HepG2 (cell line): Measurements from ENCODE around the gene FAM174A. TPM values are rescaled to one million over a fixed set of nuclear protein-coding genes. Genes with fewer than 3 reads are reported as not detected.

Source experiments
- GATA4 ChIP-seq: sonication (generic); IDR thresholded peaks from 2 replicates; pipeline ENCODE4 v1.6.1; 2016; ENCODE audit warnings: antibody characterized with exemption, low read depth, borderline replicate concordance
- HNF4G ChIP-seq, 2 experiments: sonication (generic) in 1 of 2; formaldehyde crosslinking in 1 of 2; IDR thresholded peaks; 2 replicates each; pipeline versions ENCODE4 v1.4.0 to v1.6.1; 2011 to 2020; ENCODE audit warnings: borderline replicate concordance in 2 of 2, low read depth in 2 of 2, mild to moderate bottlenecking in 2 of 2, low read length in 1 of 2, missing genetic modification reagents in 1 of 2, moderate library complexity in 1 of 2
- KDM4B ChIP-seq: sonication (generic); formaldehyde crosslinking; IDR thresholded peaks from 2 replicates; pipeline ENCODE4 v1.4.0; 2020; ENCODE audit warnings: missing genetic modification reagents
- KLF13 ChIP-seq: sonication (generic); formaldehyde crosslinking; IDR thresholded peaks from 2 replicates; pipeline ENCODE4 v1.4.0; 2020; ENCODE audit warnings: mild to moderate bottlenecking, missing genetic modification reagents
- MLX ChIP-seq: IDR thresholded peaks from 2 replicates; pipeline ENCODE4 v1.6.1; 2016
- NFIB ChIP-seq: sonication (generic); formaldehyde crosslinking; IDR thresholded peaks from 2 replicates; pipeline ENCODE4 v1.9.0; 2021; ENCODE audit warnings: missing genetic modification reagents, mild to moderate bottlenecking, borderline replicate concordance
- POLR2AphosphoS5 ChIP-seq: IDR thresholded peaks from 2 replicates; pipeline ENCODE4 v1.6.1; 2012; ENCODE audit warnings: low read depth, low read length
- ZFP62 ChIP-seq: sonication (generic); formaldehyde crosslinking; IDR thresholded peaks from 2 replicates; pipeline ENCODE4 v1.4.0; 2020; ENCODE audit warnings: missing genetic modification reagents
- ZNF484 ChIP-seq: sonication (generic); formaldehyde crosslinking; IDR thresholded peaks from 2 replicates; pipeline ENCODE4 v1.5.1; 2020; ENCODE audit warnings: mild to moderate bottlenecking, low read depth, missing genetic modification reagents, borderline replicate concordance
- ZNF710 ChIP-seq: sonication (generic); formaldehyde crosslinking; IDR thresholded peaks from 2 replicates; pipeline ENCODE4 v1.5.0; 2020; ENCODE audit warnings: mild to moderate bottlenecking, missing genetic modification reagents, borderline replicate concordance
- ZSCAN29 ChIP-seq: sonication (generic); formaldehyde crosslinking; conservative IDR thresholded peaks from 2 replicates; pipeline ENCODE4 v1.4.0; 2020; ENCODE audit warnings: mild to moderate bottlenecking, missing genetic modification reagents
- ZSCAN30 ChIP-seq: sonication (generic); formaldehyde crosslinking; IDR thresholded peaks from 2 replicates; pipeline ENCODE4 v1.5.0; 2020; ENCODE audit warnings: mild to moderate bottlenecking, missing genetic modification reagents
- polyA plus RNA-seq, 8 experiments: library from polyadenylated mRNA; depleted of rRNA in 3 of 8; stranded (reverse) in 7 of 8; unstranded in 1 of 8; fragments of >200 nt; fragmentation: Illumina TruSeq in 4 of 8; extraction: Trizol in 4 of 8; gene quantifications; 2 replicates each; pipeline versions ENCODE4 v1.2.1 to v1.2.3, GENCODE V29; 2011 to 2016; ENCODE audit warnings: low read depth in 4 of 8, missing spikeins in 1 of 8, mixed read lengths in 1 of 8; ENCODE audit not compliant: insufficient read depth in 1 of 8
- total RNA-seq, 5 experiments: library from RNA; depleted of rRNA; stranded (reverse); fragments of >200 nt; fragmentation: Illumina TruSeq; extraction: Trizol; gene quantifications; 2 replicates each; pipeline ENCODE4 v1.2.3, GENCODE V29; 2016; ENCODE audit warnings: low read depth in 1 of 5
- TF ChIP-seq, protein P1 (sequence below): sonication (generic); formaldehyde crosslinking; IDR thresholded peaks from 2 replicates; pipeline ENCODE4 v1.4.0; 2020; ENCODE audit warnings: missing genetic modification reagents, mild to moderate bottlenecking, borderline replicate concordance
- TF ChIP-seq, protein P2 (sequence below): sonication (generic); formaldehyde crosslinking; IDR thresholded peaks from 2 replicates; pipeline ENCODE4 v1.4.0; 2020; ENCODE audit warnings: missing genetic modification reagents
- TF ChIP-seq, protein P3 (sequence below): IDR thresholded peaks from 2 replicates; pipeline ENCODE4 v1.6.1; 2016
- TF ChIP-seq, protein P4 (sequence below): sonication (generic); formaldehyde crosslinking; IDR thresholded peaks from 2 replicates; pipeline ENCODE4 v1.4.0; 2020; ENCODE audit warnings: mild to moderate bottlenecking, low read depth, missing genetic modification reagents

FAM174A gene
- total and polyA plus RNA-seq, 2 of the 13 experiments (the other 11 are each of a cell fraction or from before 2014, with no cell fraction given), result 6.8 to 7.8 TPM

- TF ChIP-seq HNF4G (IDR thresholded peaks at IDR 0.05; ENCODE audit: borderline replicate concordance, low read depth, low read length) (no peak), HNF4G (CRISPR knock-in tag; IDR thresholded peaks at IDR 0.05; ENCODE audit: borderline replicate concordance, low read depth) (no peak), MLX (CRISPR knock-in tag) (no peak), ZNF710 (CRISPR knock-in tag) (no peak), POLR2AphosphoS5 (peak; percentile 96), ZSCAN29 (no peak), KDM4B (no peak; the same call in 1 of the 2 replicates), ZFP62 (no peak), KLF13 (CRISPR knock-in tag) (no peak), ZNF484 (CRISPR knock-in tag) (no peak), GATA4 (peak; percentile 41; the same call in 1 of the 2 replicates), ZSCAN30 (CRISPR knock-in tag) (no peak), NFIB (CRISPR knock-in tag) (no peak)
- TF ChIP-seq, protein P1, sequence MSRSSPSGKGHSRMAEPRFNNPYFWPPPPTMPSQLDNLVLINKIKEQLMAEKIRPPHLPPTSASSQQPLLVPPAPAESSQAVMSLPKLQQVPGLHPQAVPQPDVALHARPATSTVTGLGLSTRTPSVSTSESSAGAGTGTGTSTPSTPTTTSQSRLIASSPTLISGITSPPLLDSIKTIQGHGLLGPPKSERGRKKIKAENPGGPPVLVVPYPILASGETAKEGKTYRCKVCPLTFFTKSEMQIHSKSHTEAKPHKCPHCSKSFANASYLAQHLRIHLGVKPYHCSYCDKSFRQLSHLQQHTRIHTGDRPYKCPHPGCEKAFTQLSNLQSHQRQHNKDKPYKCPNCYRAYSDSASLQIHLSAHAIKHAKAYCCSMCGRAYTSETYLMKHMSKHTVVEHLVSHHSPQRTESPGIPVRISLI, result no peak
- TF ChIP-seq, protein P2, sequence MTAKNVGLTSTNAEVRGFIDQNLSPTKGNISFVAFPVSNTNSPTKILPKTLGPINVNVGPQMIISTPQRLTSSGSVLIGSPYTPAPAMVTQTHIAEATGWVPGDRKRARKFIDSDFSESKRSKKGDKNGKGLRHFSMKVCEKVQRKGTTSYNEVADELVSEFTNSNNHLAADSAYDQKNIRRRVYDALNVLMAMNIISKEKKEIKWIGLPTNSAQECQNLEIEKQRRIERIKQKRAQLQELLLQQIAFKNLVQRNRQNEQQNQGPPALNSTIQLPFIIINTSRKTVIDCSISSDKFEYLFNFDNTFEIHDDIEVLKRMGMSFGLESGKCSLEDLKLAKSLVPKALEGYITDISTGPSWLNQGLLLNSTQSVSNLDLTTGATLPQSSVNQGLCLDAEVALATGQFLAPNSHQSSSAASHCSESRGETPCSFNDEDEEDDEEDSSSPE, result 0 out of 2 replicates have a peak, but pooled peaks have one; percentile 34
- TF ChIP-seq, protein P3, sequence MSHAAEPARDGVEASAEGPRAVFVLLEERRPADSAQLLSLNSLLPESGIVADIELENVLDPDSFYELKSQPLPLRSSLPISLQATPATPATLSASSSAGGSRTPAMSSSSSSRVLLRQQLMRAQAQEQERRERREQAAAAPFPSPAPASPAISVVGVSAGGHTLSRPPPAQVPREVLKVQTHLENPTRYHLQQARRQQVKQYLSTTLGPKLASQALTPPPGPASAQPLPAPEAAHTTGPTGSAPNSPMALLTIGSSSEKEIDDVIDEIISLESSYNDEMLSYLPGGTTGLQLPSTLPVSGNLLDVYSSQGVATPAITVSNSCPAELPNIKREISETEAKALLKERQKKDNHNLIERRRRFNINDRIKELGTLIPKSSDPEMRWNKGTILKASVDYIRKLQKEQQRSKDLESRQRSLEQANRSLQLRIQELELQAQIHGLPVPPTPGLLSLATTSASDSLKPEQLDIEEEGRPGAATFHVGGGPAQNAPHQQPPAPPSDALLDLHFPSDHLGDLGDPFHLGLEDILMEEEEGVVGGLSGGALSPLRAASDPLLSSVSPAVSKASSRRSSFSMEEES (CRISPR knock-in tag), result no peak
- TF ChIP-seq, protein P4, sequence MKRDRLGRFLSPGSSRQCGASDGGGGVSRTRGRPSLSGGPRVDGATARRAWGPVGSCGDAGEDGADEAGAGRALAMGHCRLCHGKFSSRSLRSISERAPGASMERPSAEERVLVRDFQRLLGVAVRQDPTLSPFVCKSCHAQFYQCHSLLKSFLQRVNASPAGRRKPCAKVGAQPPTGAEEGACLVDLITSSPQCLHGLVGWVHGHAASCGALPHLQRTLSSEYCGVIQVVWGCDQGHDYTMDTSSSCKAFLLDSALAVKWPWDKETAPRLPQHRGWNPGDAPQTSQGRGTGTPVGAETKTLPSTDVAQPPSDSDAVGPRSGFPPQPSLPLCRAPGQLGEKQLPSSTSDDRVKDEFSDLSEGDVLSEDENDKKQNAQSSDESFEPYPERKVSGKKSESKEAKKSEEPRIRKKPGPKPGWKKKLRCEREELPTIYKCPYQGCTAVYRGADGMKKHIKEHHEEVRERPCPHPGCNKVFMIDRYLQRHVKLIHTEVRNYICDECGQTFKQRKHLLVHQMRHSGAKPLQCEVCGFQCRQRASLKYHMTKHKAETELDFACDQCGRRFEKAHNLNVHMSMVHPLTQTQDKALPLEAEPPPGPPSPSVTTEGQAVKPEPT, result no peak; the same call in 1 of the 2 replicates
Observed at GRCh38 chr5:100535060-100536005, at the start of gene FAM174A (continued).
